ENCODE measurements around the gene AP3M1. TPM values are rescaled to one million over a fixed set of nuclear protein-coding genes. Genes with fewer than 3 reads are reported as not detected.

AP3M1 gene
- total RNA-seq, 1 experiment from 2014 or later = 68.3 TPM

DNA sequence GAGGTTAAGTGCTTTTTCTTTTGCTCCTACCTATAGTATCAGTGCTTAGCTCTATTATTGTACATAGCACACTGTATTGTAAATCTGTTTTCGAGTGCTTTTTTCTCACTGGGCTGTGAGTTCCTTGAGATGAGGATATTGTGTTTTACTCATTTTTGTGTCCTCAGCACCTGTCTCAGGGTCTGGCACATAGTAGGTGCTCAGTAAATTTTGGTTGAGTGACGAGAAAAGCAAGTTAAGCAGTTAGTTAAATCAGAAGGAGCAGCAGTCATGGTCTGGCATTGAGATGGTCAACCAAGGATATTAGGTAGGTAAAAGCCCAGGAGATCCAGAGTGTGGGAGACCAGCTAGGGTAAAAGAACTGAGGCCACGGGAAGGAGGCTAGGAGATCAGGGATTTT is 51.2 kb downstream of the AP3M1 start:
- no peak for TF ChIP-seq EZH2 (IDR thresholded peaks at IDR 0.05; ENCODE audit: borderline replicate concordance, low read depth, low read length, poor library complexity, severe bottlenecking)
- TF ChIP-seq, protein P1, sequence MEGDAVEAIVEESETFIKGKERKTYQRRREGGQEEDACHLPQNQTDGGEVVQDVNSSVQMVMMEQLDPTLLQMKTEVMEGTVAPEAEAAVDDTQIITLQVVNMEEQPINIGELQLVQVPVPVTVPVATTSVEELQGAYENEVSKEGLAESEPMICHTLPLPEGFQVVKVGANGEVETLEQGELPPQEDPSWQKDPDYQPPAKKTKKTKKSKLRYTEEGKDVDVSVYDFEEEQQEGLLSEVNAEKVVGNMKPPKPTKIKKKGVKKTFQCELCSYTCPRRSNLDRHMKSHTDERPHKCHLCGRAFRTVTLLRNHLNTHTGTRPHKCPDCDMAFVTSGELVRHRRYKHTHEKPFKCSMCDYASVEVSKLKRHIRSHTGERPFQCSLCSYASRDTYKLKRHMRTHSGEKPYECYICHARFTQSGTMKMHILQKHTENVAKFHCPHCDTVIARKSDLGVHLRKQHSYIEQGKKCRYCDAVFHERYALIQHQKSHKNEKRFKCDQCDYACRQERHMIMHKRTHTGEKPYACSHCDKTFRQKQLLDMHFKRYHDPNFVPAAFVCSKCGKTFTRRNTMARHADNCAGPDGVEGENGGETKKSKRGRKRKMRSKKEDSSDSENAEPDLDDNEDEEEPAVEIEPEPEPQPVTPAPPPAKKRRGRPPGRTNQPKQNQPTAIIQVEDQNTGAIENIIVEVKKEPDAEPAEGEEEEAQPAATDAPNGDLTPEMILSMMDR (conservative IDR thresholded peaks at IDR 0.05; ENCODE audit: low read depth, low read length) = no peak
- no peak for DNase-seq (ENCODE audit: low spot score)
- Histone ChIP-seq H3K4me3 (ENCODE audit: low read depth, low read length, poor library complexity, severe bottlenecking) (no peak overlapping the region), H3K36me3 (ENCODE audit: insufficient read depth, low read length, poor library complexity, severe bottlenecking) (peaks cover 91% of the 10 kb centered on the region), H3K27ac (ENCODE audit: low read depth, low read length, poor library complexity, severe bottlenecking) (no peak overlapping the region), H3K27me3 (replicated peaks; ENCODE audit: insufficient read depth, low read depth, low read length, poor library complexity) (no peaks in the 10 kb centered on the region), H3K9me3 (ENCODE audit: low read depth, low read length, poor library complexity, severe bottlenecking) (no peaks in the 10 kb centered on the region), H3K4me1 (ENCODE audit: insufficient read depth, low read length, poor library complexity, severe bottlenecking) (no peaks in the 10 kb centered on the region)
- BruUV-seq (replicated peaks) = no TSS peak
- intact Hi-C loops (cut with micrococcal nuclease; ENCODE audit: unreplicated experiment) = no loop called here
- POLR2A ChIA-PET (ENCODE audit: low non-redundant PET) = no interaction called here
- CTCF ChIA-PET = no interaction called here

GRCh38 chr10:74097776-74098175 is 52.9 kb downstream of the AP3M1 start:
- H3K4me3 ChIP-seq (ENCODE audit: low read depth, low read length, poor library complexity, severe bottlenecking) = no peak overlapping the region
- intact Hi-C loops (cut with micrococcal nuclease; ENCODE audit: unreplicated experiment) = no loop called here
- no peak for DNase-seq (ENCODE audit: low spot score)
- H3K4me1 ChIP-seq (ENCODE audit: insufficient read depth, low read length, poor library complexity, severe bottlenecking) = no peaks in the 10 kb centered on the region
- POLR2A ChIA-PET (ENCODE audit: low non-redundant PET) = no interaction called here
- CTCF ChIA-PET = no interaction called here
- no TSS peak for BruUV-seq (replicated peaks)
- H3K9me3 ChIP-seq (ENCODE audit: low read depth, low read length, poor library complexity, severe bottlenecking) = no peaks in the 10 kb centered on the region
- TF ChIP-seq, protein P1 (conservative IDR thresholded peaks at IDR 0.05; ENCODE audit: low read depth, low read length) = no peak
- no peak for TF ChIP-seq EZH2 (IDR thresholded peaks at IDR 0.05; ENCODE audit: borderline replicate concordance, low read depth, low read length, poor library complexity, severe bottlenecking)
- H3K36me3 ChIP-seq (ENCODE audit: insufficient read depth, low read length, poor library complexity, severe bottlenecking) = peaks cover 94% of the 10 kb centered on the region
- no peaks in the 10 kb centered on the region for H3K27me3 ChIP-seq (replicated peaks; ENCODE audit: insufficient read depth, low read depth, low read length, poor library complexity)
- H3K27ac ChIP-seq (ENCODE audit: low read depth, low read length, poor library complexity, severe bottlenecking) = no peak overlapping the region

- ChIA-PET CTCF (no interaction called here), POLR2A (ENCODE audit: low non-redundant PET) (no interaction called here)
These were observed 53.9 kb downstream of the AP3M1 start for GRCh38 chr10:74096777-74097176.

More at GRCh38 chr10:74096777-74097176, 53.9 kb downstream of the AP3M1 start:
- Histone ChIP-seq H3K27me3 (replicated peaks; ENCODE audit: insufficient read depth, low read depth, low read length, poor library complexity) (no peaks in the 10 kb centered on the region), H3K36me3 (ENCODE audit: insufficient read depth, low read length, poor library complexity, severe bottlenecking) (peaks cover 91% of the 10 kb centered on the region), H3K27ac (ENCODE audit: low read depth, low read length, poor library complexity, severe bottlenecking) (no peak overlapping the region), H3K4me3 (ENCODE audit: low read depth, low read length, poor library complexity, severe bottlenecking) (no peak overlapping the region), H3K4me1 (ENCODE audit: insufficient read depth, low read length, poor library complexity, severe bottlenecking) (no peaks in the 10 kb centered on the region), H3K9me3 (ENCODE audit: low read depth, low read length, poor library complexity, severe bottlenecking) (no peaks in the 10 kb centered on the region)
- BruUV-seq (replicated peaks) = no TSS peak
- intact Hi-C loops (cut with micrococcal nuclease; ENCODE audit: unreplicated experiment) = no loop called here
- TF ChIP-seq, protein P1 (conservative IDR thresholded peaks at IDR 0.05; ENCODE audit: low read depth, low read length) = no peak
- no peak for TF ChIP-seq EZH2 (IDR thresholded peaks at IDR 0.05; ENCODE audit: borderline replicate concordance, low read depth, low read length, poor library complexity, severe bottlenecking)
- DNase-seq (ENCODE audit: low spot score) = no peak

Data from A673 (cell line).